ENCODE results near the gene VRK3.

GRCh38 chr19:49946415-49946814 is 78.8 kb downstream of the VRK3 start:
- no peak for TF ChIP-seq PBX3 (IDR thresholded peaks at IDR 0.05)
- TF ChIP-seq NR3C1 (IDR thresholded peaks at IDR 0.05) = no peak
- no peak for TF ChIP-seq KDM5A (IDR thresholded peaks at IDR 0.05)
